Pons (tissue), 1 donor: ENCODE measurements around the gene ALPL.

ENCODE experiments used
- DNase-seq: peaks from one replicate; pipeline ENCODE4 v3.0.0-alpha.2; 2016; ENCODE audit warnings: low spot score

The ALPL gene

GRCh38 chr1:21598904-21599303 lies 89.7 kb downstream of the ALPL start:
- no peak for DNase-seq

- no peak for DNase-seq
These were observed 90.2 kb downstream of the ALPL start for GRCh38 chr1:21599402-21599801.

- DNase-seq, result no peak
These were observed 92.2 kb downstream of the ALPL start for GRCh38 chr1:21601278-21602048.

- DNase-seq, result no peak
These were observed 94.2 kb downstream of the ALPL start for GRCh38 chr1:21603177-21604138.

GRCh38 chr1:21604208-21604957 lies 95.2 kb downstream of the ALPL start:
- DNase-seq, result no peak

GRCh38 chr1:21605012-21605715 lies 95.9 kb downstream of the ALPL start:
- no peak for DNase-seq

GRCh38 chr1:21605964-21606705 lies 96.9 kb downstream of the ALPL start:
- no peak for DNase-seq

- no peak for DNase-seq
These were observed 98.6 kb downstream of the ALPL start for GRCh38 chr1:21607549-21608529.

GRCh38 chr1:21608798-21609197 lies 99.6 kb downstream of the ALPL start:
- DNase-seq, result no peak

GRCh38 chr1:21610027-21610426 lies 100.8 kb downstream of the ALPL start:
- DNase-seq, result no peak

- DNase-seq, result no peak
These were observed 102.0 kb downstream of the ALPL start for GRCh38 chr1:21610989-21611785.

GRCh38 chr1:21612057-21612456 lies 102.8 kb downstream of the ALPL start:
- DNase-seq, result no peak

GRCh38 chr1:21613072-21613867 lies 104.0 kb downstream of the ALPL start:
- DNase-seq, result no peak

GRCh38 chr1:21614419-21615115 lies 105.3 kb downstream of the ALPL start:
- DNase-seq, result no peak

GRCh38 chr1:21616372-21616771 lies 107.1 kb downstream of the ALPL start:
- no peak for DNase-seq

GRCh38 chr1:21617126-21617738 lies 108.0 kb downstream of the ALPL start:
- no peak for DNase-seq

GRCh38 chr1:21618059-21618458 lies 108.8 kb downstream of the ALPL start:
- DNase-seq, result no peak
